Adrenal gland (tissue), 5 donors: Measurements from ENCODE around the gene TMEM50A.

ENCODE experiments used
- CTCF ChIP-seq, 6 experiments: fragments of 450-650 bp in 4 of 6; fragments of 200-600 bp in 2 of 6; sonication (generic) in 1 of 6; IDR thresholded peaks; 1 replicate in 5 of 6; 2 replicates in 1 of 6; pipeline versions ENCODE4 v1.5.1 to v1.8.0; 2016 to 2021; ENCODE audit warnings: antibody characterized with exemption in 6 of 6, mild to moderate bottlenecking in 2 of 6, moderate library complexity in 1 of 6
- POLR2A ChIP-seq, 2 donors: fragments of 450-650 bp; IDR thresholded peaks; one replicate each; pipeline ENCODE4 v1.6.1; 2017; ENCODE audit warnings: antibody characterized with exemption in 2 of 2, mild to moderate bottlenecking in 2 of 2, moderate library complexity in 1 of 2
- donor health status: DM: no; HTN: no; CAD: no.

- no peak for TF ChIP-seq CTCF (IDR thresholded peaks at IDR 0.05)
- no peak for TF ChIP-seq POLR2A (IDR thresholded peaks at IDR 0.05)
Observed at GRCh38 chr1:25361901-25362300, 23.8 kb downstream of the TMEM50A start.
